Suprapubic skin (tissue), 4 donors: Measurements from ENCODE around the gene FAM110A. TPM values are rescaled to one million over a fixed set of nuclear protein-coding genes. Genes with fewer than 3 reads are reported as not detected.

Source experiments
- DNase-seq, 2 donors: peaks; one replicate each; pipeline ENCODE4 v3.0.0-alpha.2; 2019; ENCODE audit warnings: low spot score in 2 of 2
- H3K27ac ChIP-seq: fragments of 200-600 bp; sonication (generic); one replicate; pipeline ENCODE4 v1.5.1; 2019
- H3K27me3 ChIP-seq: fragments of 200-600 bp; sonication (generic); one replicate; pipeline ENCODE4 v1.5.1; 2019
- H3K36me3 ChIP-seq: fragments of 200-600 bp; sonication (generic); one replicate; pipeline ENCODE4 v1.5.1; 2019
- H3K4me1 ChIP-seq: fragments of 200-600 bp; sonication (generic); one replicate; pipeline ENCODE4 v1.5.1; 2019
- H3K4me3 ChIP-seq: fragments of 200-600 bp; sonication (generic); one replicate; pipeline ENCODE4 v1.5.1; 2019; ENCODE audit warnings: mild to moderate bottlenecking
- H3K9me3 ChIP-seq: fragments of 200-600 bp; sonication (generic); one replicate; pipeline ENCODE4 v1.5.1; 2019
- CTCF ChIP-seq, 2 donors: fragments of 200-600 bp in 1 of 2; fragments of 450-650 bp in 1 of 2; sonication (generic) in 1 of 2; IDR thresholded peaks; one replicate each; pipeline ENCODE4 v1.5.1; 2016 to 2019; ENCODE audit warnings: antibody characterized with exemption in 2 of 2, mild to moderate bottlenecking in 1 of 2, moderate library complexity in 1 of 2
- EP300 ChIP-seq: sonication (generic); formaldehyde crosslinking; IDR thresholded peaks from one replicate; pipeline ENCODE4 v1.6.1; 2017; ENCODE audit warnings: antibody characterized with exemption
- POLR2A ChIP-seq, 2 donors: fragments of 450-650 bp; IDR thresholded peaks; one replicate each; pipeline ENCODE4 v1.6.1; 2017; ENCODE audit warnings: antibody characterized with exemption in 2 of 2, mild to moderate bottlenecking in 2 of 2, moderate library complexity in 2 of 2
- POLR2AphosphoS5 ChIP-seq, 3 donors: sonication (generic); formaldehyde crosslinking; IDR thresholded peaks; one replicate each; pipeline ENCODE4 v1.6.1; 2017; ENCODE audit warnings: antibody characterized with exemption in 3 of 3
- WGBS: methylation state at CpG from one replicate; pipeline ENCODE4 v1.1.5; 2018; 5-methylcytosine and 5-hydroxymethylcytosine counted together
- total RNA-seq, 4 donors: library from RNA; depleted of rRNA; stranded (reverse); fragments of >200 nt; gene quantifications; one replicate each; pipeline ENCODE4 v1.1.0, GENCODE V29; 2016

Gene FAM110A
- total RNA-seq, 4 donors from 2014 or later, result 16.9 to 57.0 (median 37.7) TPM

GRCh38 chr20:815914-816606 lies 17.5 kb upstream of the FAM110A start:
- TF ChIP-seq POLR2AphosphoS5 (IDR thresholded peaks at IDR 0.05), result no peak
- peak; percentile 96 to 98 for TF ChIP-seq CTCF (IDR thresholded peaks at IDR 0.05)
- no peaks in the 10 kb centered on the region for H3K36me3 ChIP-seq
- no peak for DNase-seq
- no peak overlapping the region for H3K4me3 ChIP-seq
- WGBS, result 27% methylated on average over 13 of the region's 13 CpGs
- no peak overlapping the region for H3K27ac ChIP-seq
- no peaks in the 10 kb centered on the region for H3K9me3 ChIP-seq
- peaks cover 18% of the 10 kb centered on the region for H3K27me3 ChIP-seq
- H3K4me1 ChIP-seq, result no peaks in the 10 kb centered on the region

- no peak for TF ChIP-seq POLR2AphosphoS5 (IDR thresholded peaks at IDR 0.05)
- TF ChIP-seq CTCF (IDR thresholded peaks at IDR 0.05), result no peak
- TF ChIP-seq EP300, result no peak
- TF ChIP-seq POLR2A (IDR thresholded peaks at IDR 0.05), result no peak
- 83% methylated on average over 17 of the region's 17 CpGs for WGBS
These were observed 15.4 kb upstream of the FAM110A start for GRCh38 chr20:818001-818664.

GRCh38 chr20:819680-820322 lies 13.7 kb upstream of the FAM110A start:
- no peak overlapping the region for H3K27ac ChIP-seq
- no peaks in the 10 kb centered on the region for H3K9me3 ChIP-seq
- no peak for TF ChIP-seq CTCF (IDR thresholded peaks at IDR 0.05)
- TF ChIP-seq POLR2A (IDR thresholded peaks at IDR 0.05), result no peak
- TF ChIP-seq POLR2AphosphoS5 (IDR thresholded peaks at IDR 0.05), result no peak
- TF ChIP-seq EP300, result no peak
- WGBS, result 79% methylated on average over 5 of the region's 8 CpGs
- no peak overlapping the region for H3K4me3 ChIP-seq
- peaks cover 5% of the 10 kb centered on the region for H3K27me3 ChIP-seq
- no peaks in the 10 kb centered on the region for H3K4me1 ChIP-seq
- DNase-seq, result no peak
- H3K36me3 ChIP-seq, result no peaks in the 10 kb centered on the region

More at GRCh38 chr20:818001-818664, 15.4 kb upstream of the FAM110A start:
- H3K27ac ChIP-seq, result no peak overlapping the region
- H3K4me3 ChIP-seq, result no peak overlapping the region
- H3K36me3 ChIP-seq, result no peaks in the 10 kb centered on the region
- peaks cover 5% of the 10 kb centered on the region for H3K27me3 ChIP-seq
- no peaks in the 10 kb centered on the region for H3K9me3 ChIP-seq
- no peak for DNase-seq
- no peaks in the 10 kb centered on the region for H3K4me1 ChIP-seq

GRCh38 chr20:820323-820953 lies 13.1 kb upstream of the FAM110A start:
- DNase-seq, result no peak

More at GRCh38 chr20:820323-820953, 13.1 kb upstream of the FAM110A start:
- TF ChIP-seq POLR2AphosphoS5 (IDR thresholded peaks at IDR 0.05) (no peak), POLR2A (IDR thresholded peaks at IDR 0.05) (no peak), CTCF (IDR thresholded peaks at IDR 0.05) (no peak), EP300 (no peak)
- H3K9me3 ChIP-seq, result no peaks in the 10 kb centered on the region
- H3K4me1 ChIP-seq, result no peaks in the 10 kb centered on the region
- H3K27ac ChIP-seq, result no peak overlapping the region
- H3K27me3 ChIP-seq, result peaks cover under 1% of the 10 kb centered on the region
- H3K4me3 ChIP-seq, result no peak overlapping the region
- H3K36me3 ChIP-seq, result no peaks in the 10 kb centered on the region
- WGBS, result 90% methylated on average over 3 of the region's 3 CpGs
